IMR-90 (cell line): ENCODE results near the gene SPINT2. TPM values are rescaled to one million over a fixed set of nuclear protein-coding genes. Genes with fewer than 3 reads are reported as not detected.

ENCODE experiments used
- ATAC-seq: fragments of 200-7000 bp; cut with Tn5 transposase; 2 replicates; pipeline ENCODE4 v1.9.1; 2020; ENCODE audit warnings: low read depth, mild to moderate bottlenecking, moderate library complexity
- BruUV-seq: library from RNA; stranded (reverse); fragments of 400-500 nt; replicated peaks from 2 replicates; lab custom pipeline; 2021; lab: Mats Ljungman, UMichigan
- CTCF ChIA-PET: fragments of 300-600 bp; formaldehyde crosslinking; extraction: SDS; loops from one replicate; lab custom pipeline; 2021; ENCODE audit warnings: antibody characterized with exemption; lab: Yijun Ruan, JAX
- POLR2A ChIA-PET: fragments of 300-600 bp; sonication (Branson Sonifier 250); formaldehyde crosslinking; loops from one replicate; lab custom pipeline; 2022; ENCODE audit warnings: antibody characterized with exemption; ENCODE audit not compliant: unreplicated experiment; lab: Charles Lee
- DNase-seq: peaks from one replicate; pipeline ENCODE4 v3.0.0; 2013
- H2AFZ ChIP-seq: replicated peaks from 2 replicates; pipeline ENCODE3; 2013; ENCODE audit warnings: low read length, mild to moderate bottlenecking; ENCODE audit not compliant: poor library complexity
- H2AK5ac ChIP-seq: 2 replicates; pipeline ENCODE4 v1.6.1; 2013; ENCODE audit warnings: low read depth, low read length, inconsistent platforms
- H2AK9ac ChIP-seq: replicated peaks from 2 replicates; pipeline ENCODE3; 2013; ENCODE audit warnings: mild to moderate bottlenecking, low read depth, low read length, moderate library complexity; ENCODE audit not compliant: poor library complexity
- H2BK120ac ChIP-seq: 2 replicates; pipeline ENCODE4 v1.6.1; 2013; ENCODE audit warnings: low read depth, low read length, inconsistent platforms
- H2BK15ac ChIP-seq: 3 replicates; pipeline ENCODE4 v1.6.1; 2013; ENCODE audit warnings: low read depth, low read length, inconsistent platforms
- H2BK20ac ChIP-seq: 2 replicates; pipeline ENCODE4 v1.6.1; 2013; ENCODE audit warnings: low read depth, mild to moderate bottlenecking, inconsistent platforms, low read length, moderate library complexity
- H2BK5ac ChIP-seq: 2 replicates; pipeline ENCODE4 v1.6.1; 2013; ENCODE audit warnings: mild to moderate bottlenecking, low read depth, low read length, inconsistent platforms; ENCODE audit not compliant: poor library complexity, severe bottlenecking
- H3K14ac ChIP-seq: replicated peaks from 2 replicates; pipeline ENCODE4 v1.6.1; 2013; ENCODE audit warnings: low read depth, low read length, inconsistent platforms
- H3K18ac ChIP-seq: 2 replicates; pipeline ENCODE4 v1.6.1; 2013; ENCODE audit warnings: low read depth, low read length, control low read depth
- H3K23ac ChIP-seq: 2 replicates; pipeline ENCODE4 v1.6.1; 2013; ENCODE audit warnings: low read depth, low read length, inconsistent platforms
- H3K27ac ChIP-seq: 2 replicates; pipeline ENCODE4 v1.5.1; 2013; ENCODE audit warnings: mild to moderate bottlenecking, control low read depth, low read length; ENCODE audit not compliant: insufficient read depth
- H3K27me3 ChIP-seq: 2 replicates; pipeline ENCODE4 v1.6.1; 2013; ENCODE audit warnings: low read length; ENCODE audit not compliant: control insufficient read depth, insufficient read depth
- H3K36me3 ChIP-seq: 2 replicates; pipeline ENCODE4 v1.6.1; 2013; ENCODE audit warnings: low read length, mixed read lengths; ENCODE audit not compliant: control insufficient read depth, insufficient read depth
- H3K4ac ChIP-seq: 2 replicates; pipeline ENCODE4 v1.6.1; 2013; ENCODE audit warnings: low read depth, low read length, inconsistent platforms
- H3K4me1 ChIP-seq: 2 replicates; pipeline ENCODE4 v1.6.1; 2013; ENCODE audit warnings: low read length, mixed read lengths; ENCODE audit not compliant: control insufficient read depth, insufficient read depth
- H3K4me2 ChIP-seq: 2 replicates; pipeline ENCODE4 v1.6.1; 2013; ENCODE audit warnings: low read depth, mild to moderate bottlenecking, control low read depth, low read length, moderate library complexity
- H3K4me3 ChIP-seq: 2 replicates; pipeline ENCODE4 v1.5.1; 2013; ENCODE audit warnings: low read depth, mild to moderate bottlenecking, control low read depth, low read length, moderate library complexity; ENCODE audit not compliant: insufficient read depth
- H3K56ac ChIP-seq: 2 replicates; pipeline ENCODE4 v1.6.1; 2013; ENCODE audit warnings: low read length, inconsistent platforms; ENCODE audit not compliant: insufficient read depth; ENCODE audit errors: extremely low read depth
- H3K79me1 ChIP-seq, 2 experiments: 2 replicates each; pipeline ENCODE4 v1.6.1; 2013; ENCODE audit warnings: low read length in 2 of 2, inconsistent platforms in 1 of 2, low read depth in 1 of 2
- H3K9ac ChIP-seq: 2 replicates; pipeline ENCODE4 v1.6.1; 2013; ENCODE audit warnings: low read depth, low read length, control low read depth
- H3K9me1 ChIP-seq: 2 replicates; pipeline ENCODE4 v1.6.1; 2013; ENCODE audit warnings: low read length, inconsistent platforms; ENCODE audit not compliant: insufficient read depth
- H3K9me3 ChIP-seq: 2 replicates; pipeline ENCODE4 v1.6.1; 2013; ENCODE audit warnings: low read length; ENCODE audit not compliant: control insufficient read depth, insufficient read depth
- H4K20me1 ChIP-seq: 2 replicates; pipeline ENCODE4 v1.6.1; 2013; ENCODE audit warnings: low read length, inconsistent platforms; ENCODE audit not compliant: insufficient read depth
- H4K5ac ChIP-seq: 2 replicates; pipeline ENCODE4 v1.6.1; 2013; ENCODE audit warnings: mild to moderate bottlenecking, low read depth, low read length, control low read depth
- H4K8ac ChIP-seq, 2 experiments: 2 replicates each; pipeline ENCODE4 v1.6.1; 2013; ENCODE audit warnings: low read depth in 2 of 2, low read length in 2 of 2, control low read depth in 1 of 2, inconsistent platforms in 1 of 2
- H4K91ac ChIP-seq: 2 replicates; pipeline ENCODE4 v1.6.1; 2013; ENCODE audit warnings: low read depth, low read length, inconsistent platforms; ENCODE audit not compliant: insufficient read depth
- CHD1 ChIP-seq: IDR thresholded peaks from 2 replicates; pipeline ENCODE4 v1.6.1; 2012; ENCODE audit warnings: low read depth, low read length, improper control_type of control experiment
- MAFK ChIP-seq: IDR thresholded peaks from 2 replicates; pipeline ENCODE4 v1.6.1; 2012; ENCODE audit warnings: low read depth, low read length, improper control_type of control experiment
- RAD21 ChIP-seq: IDR thresholded peaks from 2 replicates; pipeline ENCODE4 v1.6.1; 2012; ENCODE audit warnings: low read length, improper control_type of control experiment
- RFX5 ChIP-seq: IDR thresholded peaks from 2 replicates; pipeline ENCODE4 v1.8.0; 2012; ENCODE audit warnings: low read depth, mild to moderate bottlenecking, low read length, moderate library complexity
- SMC3 ChIP-seq: fragments of 150-350 bp; IDR thresholded peaks from 2 replicates; pipeline ENCODE4 v1.6.1; 2016; ENCODE audit warnings: low read depth, mild to moderate bottlenecking, antibody characterized with exemption, low read length, moderate library complexity
- WGBS, 2 experiments: methylation state at CpG; one replicate each; pipeline versions ENCODE4 v1.1.5 to v1.1.7; 2013; ENCODE audit warnings: missing lambda C conversion rate in 2 of 2; ENCODE audit not compliant: insufficient read length in 1 of 2; ENCODE audit errors: extremely low coverage in 2 of 2; 5-methylcytosine and 5-hydroxymethylcytosine counted together
- dilution Hi-C: fragments of 300-500 bp; cut with HindIII; formaldehyde crosslinking; loops from one replicate; pipeline ENCODE4 v1.14.3; 2018; ENCODE audit warnings: low sequenced_read_pairs; ENCODE audit not compliant: unreplicated experiment
- in situ Hi-C: fragments of 300-500 bp; cut with MboI; formaldehyde crosslinking; loops from 3 replicates; pipeline ENCODE4 v1.14.3; 2019; ENCODE audit warnings: low sequenced_read_pairs, inconsistent platforms, mixed read lengths
- intact Hi-C: fragments of 100-400 bp; cut with micrococcal nuclease; formaldehyde crosslinking; loops from 2 replicates; pipeline ENCODE4 v1.10.0; 2022
- polyA plus RNA-seq, 3 experiments: library from polyadenylated mRNA; depleted of rRNA; stranded (reverse); fragments of >200 nt; gene quantifications; 2 replicates each; pipeline ENCODE4 v1.2.3, GENCODE V29; 2012; ENCODE audit warnings: low replicate concordance in 1 of 3
- total RNA-seq: library from RNA; depleted of rRNA; stranded (reverse); fragments of >200 nt; gene quantifications from 2 replicates; pipeline ENCODE4 v1.2.3, GENCODE V29; 2012
- TF ChIP-seq, protein P1 (sequence below): fragments of 150-350 bp; IDR thresholded peaks from 2 replicates; pipeline ENCODE4 v1.6.1; 2017; ENCODE audit warnings: mild to moderate bottlenecking, antibody characterized with exemption, low read length, low read depth

Gene SPINT2
- total and polyA plus RNA-seq, 2 of the 4 experiments (the other 2 are of a cell fraction) = 0.54 to 1.2 TPM

DNA sequence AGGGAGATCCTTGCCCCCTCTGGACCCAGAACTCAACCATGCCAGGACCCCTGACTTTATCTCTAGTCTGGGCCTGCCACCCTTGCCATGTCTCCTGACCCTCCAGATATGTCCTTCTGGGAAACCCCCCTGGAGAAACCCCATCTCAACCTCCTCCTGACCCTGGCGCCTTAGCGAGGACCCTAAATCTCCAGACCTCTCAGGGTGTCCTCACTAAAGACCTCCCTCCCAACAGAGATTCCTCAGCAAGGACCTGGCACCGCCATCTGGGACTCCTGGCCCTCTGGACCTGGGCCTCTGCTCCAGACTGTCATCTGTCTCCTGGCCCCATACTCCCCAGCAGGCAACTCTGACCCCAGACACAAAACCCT, 56.6 kb downstream of the SPINT2 start:
- H3K27ac ChIP-seq = no peak overlapping the region
- H3K18ac ChIP-seq = no peak overlapping the region
- H3K9me3 ChIP-seq = no peaks in the 10 kb centered on the region
- BruUV-seq = no TSS peak
- no peak overlapping the region for H2BK15ac ChIP-seq
- no peak overlapping the region for H2AK5ac ChIP-seq
- H3K79me1 ChIP-seq = peaks cover 0 to 4% of the 10 kb centered on the region in 2 experiments; a peak in 1 of 4 replicates
- H3K4me2 ChIP-seq = peak overlapping the region; percentile 86; the same call in 1 of the 2 replicates
- no peaks in the 10 kb centered on the region for H4K20me1 ChIP-seq
- POLR2A ChIA-PET = interaction anchor here (0.7 kb wide), 1 partner anchor 329 kb away, joined by 9 read pairs; no protein-coding TSS in a partner anchor
- 0 out of 2 replicates have a peak, but pooled peaks cover 1% of the 10 kb centered on the region for H3K36me3 ChIP-seq
- H4K5ac ChIP-seq = no peak overlapping the region
- no peak overlapping the region for H3K23ac ChIP-seq
- intact Hi-C loops (no loop called here), dilution Hi-C loops (no loop called here), in situ Hi-C loops (no loop called here)
- H3K4me3 ChIP-seq = no peak overlapping the region
- CTCF ChIA-PET = interaction anchor here (0.7 to 1.4 kb wide), 2 partner anchors 75 to 422 kb away, joined by 3 to 4 read pairs; no protein-coding TSS in a partner anchor
- no peak overlapping the region for H2BK120ac ChIP-seq
- H3K4ac ChIP-seq = no peak overlapping the region
- WGBS, 2 experiments = 100% methylated on average over 3 of the region's 3 CpGs; no CpG with 5 or more reads in 1 of the 2 experiments
- no peak overlapping the region for H4K91ac ChIP-seq
- no peak overlapping the region for H2AFZ ChIP-seq
- ATAC-seq (no peak), DNase-seq (no peak)
- H2AK9ac ChIP-seq = no peak overlapping the region
- H2BK5ac ChIP-seq = no peak overlapping the region
- H3K56ac ChIP-seq = no peak overlapping the region
- no peak for TF ChIP-seq CHD1
- no peak for TF ChIP-seq SMC3
- TF ChIP-seq RFX5 = no peak
- no peak for TF ChIP-seq RAD21
- TF ChIP-seq, protein P1, sequence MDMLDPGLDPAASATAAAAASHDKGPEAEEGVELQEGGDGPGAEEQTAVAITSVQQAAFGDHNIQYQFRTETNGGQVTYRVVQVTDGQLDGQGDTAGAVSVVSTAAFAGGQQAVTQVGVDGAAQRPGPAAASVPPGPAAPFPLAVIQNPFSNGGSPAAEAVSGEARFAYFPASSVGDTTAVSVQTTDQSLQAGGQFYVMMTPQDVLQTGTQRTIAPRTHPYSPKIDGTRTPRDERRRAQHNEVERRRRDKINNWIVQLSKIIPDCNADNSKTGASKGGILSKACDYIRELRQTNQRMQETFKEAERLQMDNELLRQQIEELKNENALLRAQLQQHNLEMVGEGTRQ = no peak
- no peak for TF ChIP-seq MAFK
- peaks cover 6% of the 10 kb centered on the region for H3K4me1 ChIP-seq
- 0 out of 2 replicates have a peak, but pooled peaks cover 5% of the 10 kb centered on the region for H3K9me1 ChIP-seq
- H3K27me3 ChIP-seq = no peaks in the 10 kb centered on the region; the same call in 1 of the 2 replicates
- H2BK20ac ChIP-seq = no peak overlapping the region
- no peak overlapping the region for H3K14ac ChIP-seq
- H4K8ac ChIP-seq = no peak overlapping the region
- H3K9ac ChIP-seq = no peak overlapping the region
